HepG2 (cell line): ENCODE data around the gene CTIF. TPM values are rescaled to one million over a fixed set of nuclear protein-coding genes. Genes with fewer than 3 reads are reported as not detected.

Source experiments
- BCL6 ChIP-seq: IDR thresholded peaks from 2 replicates; pipeline ENCODE4 v1.6.1; 2016; ENCODE audit warnings: missing genetic modification reagents, missing compliant biosample characterization
- BHLHE40 ChIP-seq: IDR thresholded peaks from 2 replicates; pipeline ENCODE4 v1.6.1; 2011; ENCODE audit warnings: low read length, improper control_type of control experiment
- CEBPG ChIP-seq: IDR thresholded peaks from 2 replicates; pipeline ENCODE4 v1.6.1; 2016
- DBP ChIP-seq: sonication (generic); formaldehyde crosslinking; IDR thresholded peaks from 2 replicates; pipeline ENCODE4 v1.4.0; 2020; ENCODE audit warnings: missing genetic modification reagents; ENCODE audit errors: not compliant biosample characterization
- JUNB ChIP-seq: sonication (generic); formaldehyde crosslinking; IDR thresholded peaks from 2 replicates; pipeline ENCODE4 v1.8.0; 2022; ENCODE audit warnings: missing genetic modification reagents, mild to moderate bottlenecking, borderline replicate concordance
- MAFG ChIP-seq: sonication (generic); formaldehyde crosslinking; IDR thresholded peaks from 2 replicates; pipeline ENCODE4 v1.5.1; 2020; ENCODE audit warnings: mild to moderate bottlenecking, missing genetic modification reagents
- MTA3 ChIP-seq: sonication (generic); formaldehyde crosslinking; IDR thresholded peaks from 2 replicates; pipeline ENCODE4 v1.4.0; 2020; ENCODE audit warnings: missing genetic modification reagents
- MYPOP ChIP-seq: sonication (generic); formaldehyde crosslinking; IDR thresholded peaks from 2 replicates; pipeline ENCODE4 v1.8.1; 2023; ENCODE audit warnings: mild to moderate bottlenecking, moderate library complexity, missing genetic modification reagents
- NFIC ChIP-seq: IDR thresholded peaks from 2 replicates; pipeline ENCODE4 v1.6.1; 2012; ENCODE audit warnings: mild to moderate bottlenecking, low read length, inconsistent platforms
- PHF21A ChIP-seq: sonication (generic); formaldehyde crosslinking; IDR thresholded peaks from 2 replicates; pipeline ENCODE4 v1.5.0; 2020; ENCODE audit warnings: mild to moderate bottlenecking, missing genetic modification reagents
- RFX3 ChIP-seq: IDR thresholded peaks from 2 replicates; pipeline ENCODE4 v1.6.1; 2016; ENCODE audit warnings: missing biosample characterization, missing genetic modification reagents
- SOX13 ChIP-seq, 3 experiments: fragments of 450-650 bp in 1 of 3; sonication (generic) in 1 of 3; formaldehyde crosslinking in 1 of 3; IDR thresholded peaks in 2 of 3; conservative IDR thresholded peaks in 1 of 3; 2 replicates each; pipeline versions ENCODE4 v1.5.0 to v1.6.1; 2016 to 2020; ENCODE audit warnings: antibody characterized with exemption in 1 of 3, mild to moderate bottlenecking in 1 of 3, missing compliant biosample characterization in 1 of 3, missing genetic modification reagents in 1 of 3, moderate library complexity in 1 of 3
- SOX5 ChIP-seq: IDR thresholded peaks from 2 replicates; pipeline ENCODE4 v1.6.1; 2016; ENCODE audit warnings: borderline replicate concordance
- SRSF4 ChIP-seq: fragments of 200-400 bp; formaldehyde crosslinking; IDR thresholded peaks from one replicate; pipeline ENCODE4 v1.6.1; 2018; ENCODE audit warnings: mild to moderate bottlenecking, low read depth, low read length, moderate library complexity; ENCODE audit not compliant: poor library complexity, severe bottlenecking
- TEAD3 ChIP-seq: optimal IDR thresholded peaks from 2 replicates; pipeline ENCODE3; 2016; ENCODE audit warnings: borderline replicate concordance
- ZBTB37 ChIP-seq: sonication (generic); formaldehyde crosslinking; IDR thresholded peaks from 2 replicates; pipeline ENCODE4 v1.4.0; 2020; ENCODE audit warnings: mild to moderate bottlenecking, missing genetic modification reagents
- ZNF816 ChIP-seq: sonication (generic); formaldehyde crosslinking; IDR thresholded peaks from 2 replicates; pipeline ENCODE4 v1.8.0; 2022; ENCODE audit warnings: missing genetic modification reagents, mild to moderate bottlenecking, borderline replicate concordance
- ZNF839 ChIP-seq: sonication (generic); formaldehyde crosslinking; IDR thresholded peaks from 2 replicates; pipeline ENCODE4 v1.4.0; 2020; ENCODE audit warnings: missing genetic modification reagents, mild to moderate bottlenecking, borderline replicate concordance
- ZSCAN21 ChIP-seq: sonication (generic); formaldehyde crosslinking; IDR thresholded peaks from 2 replicates; pipeline ENCODE4 v1.8.0; 2022; ENCODE audit warnings: mild to moderate bottlenecking, missing genetic modification reagents, moderate library complexity, borderline replicate concordance
- polyA plus RNA-seq, 8 experiments: library from polyadenylated mRNA; depleted of rRNA in 3 of 8; stranded (reverse) in 7 of 8; unstranded in 1 of 8; fragments of >200 nt; fragmentation: Illumina TruSeq in 4 of 8; extraction: Trizol in 4 of 8; gene quantifications; 2 replicates each; pipeline versions ENCODE4 v1.2.1 to v1.2.3, GENCODE V29; 2011 to 2016; ENCODE audit warnings: low read depth in 4 of 8, missing spikeins in 1 of 8, mixed read lengths in 1 of 8; ENCODE audit not compliant: insufficient read depth in 1 of 8
- total RNA-seq, 5 experiments: library from RNA; depleted of rRNA; stranded (reverse); fragments of >200 nt; fragmentation: Illumina TruSeq; extraction: Trizol; gene quantifications; 2 replicates each; pipeline ENCODE4 v1.2.3, GENCODE V29; 2016; ENCODE audit warnings: low read depth in 1 of 5
- TF ChIP-seq, protein P1 (sequence below): sonication (generic); formaldehyde crosslinking; IDR thresholded peaks from 2 replicates; pipeline ENCODE4 v1.8.0; 2022; ENCODE audit warnings: missing genetic modification reagents, mild to moderate bottlenecking, borderline replicate concordance
- TF ChIP-seq, protein P2 (sequence below): sonication (generic); formaldehyde crosslinking; IDR thresholded peaks from 2 replicates; pipeline ENCODE4 v1.5.0; 2020; ENCODE audit warnings: missing genetic modification reagents

Gene CTIF
- total and polyA plus RNA-seq, 2 of the 13 experiments (the other 11 are each of a cell fraction or from before 2014, with no cell fraction given) = 18.2 to 28.0 TPM

GRCh38 chr18:48902023-48902855 lies 363.4 kb downstream of the CTIF start (continued):
- TF ChIP-seq ZNF839 (CRISPR knock-in tag) = no peak
- peak; percentile 73; the same call in 1 of the 2 replicates for TF ChIP-seq SOX5 (CRISPR knock-in tag)
- peak; percentile 81; the same call in 1 of the 2 replicates for TF ChIP-seq JUNB (CRISPR knock-in tag)
- no peak for TF ChIP-seq ZBTB37 (CRISPR knock-in tag)
- TF ChIP-seq, protein P1, sequence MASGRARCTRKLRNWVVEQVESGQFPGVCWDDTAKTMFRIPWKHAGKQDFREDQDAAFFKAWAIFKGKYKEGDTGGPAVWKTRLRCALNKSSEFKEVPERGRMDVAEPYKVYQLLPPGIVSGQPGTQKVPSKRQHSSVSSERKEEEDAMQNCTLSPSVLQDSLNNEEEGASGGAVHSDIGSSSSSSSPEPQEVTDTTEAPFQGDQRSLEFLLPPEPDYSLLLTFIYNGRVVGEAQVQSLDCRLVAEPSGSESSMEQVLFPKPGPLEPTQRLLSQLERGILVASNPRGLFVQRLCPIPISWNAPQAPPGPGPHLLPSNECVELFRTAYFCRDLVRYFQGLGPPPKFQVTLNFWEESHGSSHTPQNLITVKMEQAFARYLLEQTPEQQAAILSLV (CRISPR knock-in tag) = peak; percentile 67
- TF ChIP-seq SOX13 (IDR thresholded peaks at IDR 0.05) = no peak
- TF ChIP-seq SOX13 (CRISPR knock-in tag; conservative IDR thresholded peaks at IDR 0.05 in 1 of 2, IDR thresholded peaks at IDR 0.05 in 1 of 2) = peak in 1 of 2 experiments; percentile 83; a peak in 2 of 4 replicates
- TF ChIP-seq MAFG (CRISPR knock-in tag) = no peak
- TF ChIP-seq ZSCAN21 = no peak
- TF ChIP-seq ZNF816 (CRISPR knock-in tag) = no peak
- TF ChIP-seq SRSF4 = no peak
- TF ChIP-seq TEAD3 = peak; percentile 89
- TF ChIP-seq, protein P2, sequence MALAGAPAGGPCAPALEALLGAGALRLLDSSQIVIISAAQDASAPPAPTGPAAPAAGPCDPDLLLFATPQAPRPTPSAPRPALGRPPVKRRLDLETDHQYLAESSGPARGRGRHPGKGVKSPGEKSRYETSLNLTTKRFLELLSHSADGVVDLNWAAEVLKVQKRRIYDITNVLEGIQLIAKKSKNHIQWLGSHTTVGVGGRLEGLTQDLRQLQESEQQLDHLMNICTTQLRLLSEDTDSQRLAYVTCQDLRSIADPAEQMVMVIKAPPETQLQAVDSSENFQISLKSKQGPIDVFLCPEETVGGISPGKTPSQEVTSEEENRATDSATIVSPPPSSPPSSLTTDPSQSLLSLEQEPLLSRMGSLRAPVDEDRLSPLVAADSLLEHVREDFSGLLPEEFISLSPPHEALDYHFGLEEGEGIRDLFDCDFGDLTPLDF (CRISPR knock-in tag) = no peak
- peak; percentile 52 for TF ChIP-seq DBP (CRISPR knock-in tag)
- TF ChIP-seq BCL6 = peak; percentile 89
- no peak for TF ChIP-seq RFX3
- no peak for TF ChIP-seq CEBPG (CRISPR knock-in tag)
- 0 out of 2 replicates have a peak, but pooled peaks have one; percentile 38 for TF ChIP-seq MYPOP (CRISPR knock-in tag)
- peak; percentile 68; the same call in 1 of the 2 replicates for TF ChIP-seq PHF21A (CRISPR knock-in tag)
- TF ChIP-seq MTA3 (CRISPR knock-in tag) = no peak
- peak; percentile 94 for TF ChIP-seq NFIC
- peak; percentile 11; the same call in 1 of the 2 replicates for TF ChIP-seq BHLHE40
